ENCODE measurements around the gene GNB4. TPM values are rescaled to one million over a fixed set of nuclear protein-coding genes. Genes with fewer than 3 reads are reported as not detected.

Gene GNB4
- total RNA-seq, 1 experiment from 2014 or later, result 36.7 TPM

GRCh38 chr3:179432021-179432420, 19.2 kb downstream of the GNB4 start:
- no peak for ATAC-seq
- no peak for DNase-seq (ENCODE audit: low spot score)

More at GRCh38 chr3:179432021-179432420, 19.2 kb downstream of the GNB4 start:
- H3K4me1 Mint-ChIP-seq, result peaks cover 12% of the 10 kb centered on the region
- TF ChIP-seq GABPB1 (CRISPR knock-in tag; IDR thresholded peaks at IDR 0.05), result no peak
- no peak for TF ChIP-seq ATF6 (CRISPR knock-in tag; IDR thresholded peaks at IDR 0.05)
- TF ChIP-seq SOX15 (CRISPR knock-in tag; IDR thresholded peaks at IDR 0.05), result no peak
- TF ChIP-seq AFF4 (CRISPR knock-in tag; IDR thresholded peaks at IDR 0.05; ENCODE audit: borderline replicate concordance), result no peak
- no peak for TF ChIP-seq ETV6 (CRISPR knock-in tag; IDR thresholded peaks at IDR 0.05)
- TF ChIP-seq, protein P1, sequence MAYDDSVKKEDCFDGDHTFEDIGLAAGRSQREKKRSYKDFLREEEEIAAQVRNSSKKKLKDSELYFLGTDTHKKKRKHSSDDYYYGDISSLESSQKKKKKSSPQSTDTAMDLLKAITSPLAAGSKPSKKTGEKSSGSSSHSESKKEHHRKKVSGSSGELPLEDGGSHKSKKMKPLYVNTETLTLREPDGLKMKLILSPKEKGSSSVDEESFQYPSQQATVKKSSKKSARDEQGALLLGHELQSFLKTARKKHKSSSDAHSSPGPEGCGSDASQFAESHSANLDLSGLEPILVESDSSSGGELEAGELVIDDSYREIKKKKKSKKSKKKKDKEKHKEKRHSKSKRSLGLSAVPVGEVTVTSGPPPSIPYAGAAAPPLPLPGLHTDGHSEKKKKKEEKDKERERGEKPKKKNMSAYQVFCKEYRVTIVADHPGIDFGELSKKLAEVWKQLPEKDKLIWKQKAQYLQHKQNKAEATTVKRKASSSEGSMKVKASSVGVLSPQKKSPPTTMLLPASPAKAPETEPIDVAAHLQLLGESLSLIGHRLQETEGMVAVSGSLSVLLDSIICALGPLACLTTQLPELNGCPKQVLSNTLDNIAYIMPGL (CRISPR knock-in tag; IDR thresholded peaks at IDR 0.05), result no peak
- no peak for TF ChIP-seq FOXP4 (CRISPR knock-in tag; IDR thresholded peaks at IDR 0.05)
- no peak for TF ChIP-seq ZNF317 (CRISPR knock-in tag; IDR thresholded peaks at IDR 0.05; ENCODE audit: borderline replicate concordance, low read depth)
- TF ChIP-seq, protein P2, sequence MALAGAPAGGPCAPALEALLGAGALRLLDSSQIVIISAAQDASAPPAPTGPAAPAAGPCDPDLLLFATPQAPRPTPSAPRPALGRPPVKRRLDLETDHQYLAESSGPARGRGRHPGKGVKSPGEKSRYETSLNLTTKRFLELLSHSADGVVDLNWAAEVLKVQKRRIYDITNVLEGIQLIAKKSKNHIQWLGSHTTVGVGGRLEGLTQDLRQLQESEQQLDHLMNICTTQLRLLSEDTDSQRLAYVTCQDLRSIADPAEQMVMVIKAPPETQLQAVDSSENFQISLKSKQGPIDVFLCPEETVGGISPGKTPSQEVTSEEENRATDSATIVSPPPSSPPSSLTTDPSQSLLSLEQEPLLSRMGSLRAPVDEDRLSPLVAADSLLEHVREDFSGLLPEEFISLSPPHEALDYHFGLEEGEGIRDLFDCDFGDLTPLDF (CRISPR knock-in tag; IDR thresholded peaks at IDR 0.05), result no peak
- TF ChIP-seq MYBL2 (CRISPR knock-in tag; IDR thresholded peaks at IDR 0.05), result no peak
- POLR2A ChIA-PET, result no interaction called here
- H3K36me3 Mint-ChIP-seq, result no peaks in the 10 kb centered on the region
- H3K27me3 Mint-ChIP-seq (ENCODE audit: low read depth), result no peaks in the 10 kb centered on the region
- H3K27ac Mint-ChIP-seq, result peak overlapping the region; percentile 29; the same call in 1 of the 2 replicates
- CTCF ChIA-PET, result no interaction called here
- H3K4me3 Mint-ChIP-seq, result no peak overlapping the region
- no peaks in the 10 kb centered on the region for H3K9me3 Mint-ChIP-seq
